Measurements from ENCODE around the gene SLC6A1. TPM values are rescaled to one million over a fixed set of nuclear protein-coding genes. Genes with fewer than 3 reads are reported as not detected.

SLC6A1 gene
- total and polyA plus RNA-seq, 2 of the 13 experiments (the other 11 are each of a cell fraction or from before 2014, with no cell fraction given): not detected

DNA sequence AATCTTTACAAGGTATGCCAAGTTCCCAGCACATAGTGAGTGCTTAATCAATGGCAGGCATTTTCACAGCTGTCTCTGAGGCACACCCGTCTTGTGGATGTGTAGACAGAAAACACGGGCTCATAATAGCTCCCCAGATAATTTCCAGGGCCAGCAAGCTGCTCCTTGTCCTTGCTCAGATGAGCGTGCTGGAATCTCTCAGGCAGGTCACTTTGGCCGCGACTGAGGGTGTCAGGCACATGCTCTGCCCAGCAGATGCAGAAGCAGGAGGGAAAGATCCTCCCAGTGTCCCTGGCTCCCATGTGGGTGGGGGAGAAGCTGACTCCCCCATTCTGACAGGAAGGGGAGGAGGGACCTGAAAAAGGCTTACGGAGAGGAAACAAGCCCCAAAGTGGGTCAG, 35.6 kb upstream of the SLC6A1 start:
- ChIA-PET CTCF (ENCODE audit: low intra/inter-chr PET ratio, low total read pairs) (no interaction called here), POLR2A (no interaction called here)
- Histone ChIP-seq H3K4me2 (ENCODE audit: low read depth, low read length) (no peak overlapping the region), H3K4me1 (ENCODE audit: insufficient read depth, low read length) (no peaks in the 10 kb centered on the region), H3K79me2 (ENCODE audit: insufficient read depth, low read length) (no peaks in the 10 kb centered on the region), H2AFZ (ENCODE audit: low read length) (no peak overlapping the region), H3K9ac (ENCODE audit: insufficient read depth, low read depth, low read length) (no peak overlapping the region), H3K27me3 (ENCODE audit: control insufficient read depth in 1 of 2, insufficient read depth in 2 of 2, low read length in 2 of 2) (peaks cover 10 to 35% of the 10 kb centered on the region in 2 experiments; a peak in 3 of 5 replicates), H3K27ac (ENCODE audit: extremely low read length, insufficient read depth, low read length) (no peak overlapping the region), H4K20me1 (ENCODE audit: insufficient read depth, low read length) (no peaks in the 10 kb centered on the region), H3K9me3 (ENCODE audit: low read length) (no peaks in the 10 kb centered on the region), H3K4me3 (replicated peaks in 1 of 3; ENCODE audit: insufficient read depth in 1 of 3, low read depth in 2 of 3, low read length in 3 of 3) (no peak overlapping the region), H3K36me3 (replicated peaks in 1 of 2; ENCODE audit: control insufficient read depth in 1 of 2, insufficient read depth in 2 of 2, low read length in 2 of 2) (no peaks in the 10 kb centered on the region)
- intact Hi-C loops (cut with micrococcal nuclease; ENCODE audit: unreplicated experiment): no loop called here
- no peak for TF ChIP-seq BCL6 (CRISPR knock-in tag; IDR thresholded peaks at IDR 0.05)
- TF ChIP-seq ZNF563 (CRISPR knock-in tag; IDR thresholded peaks at IDR 0.05): no peak
- TF ChIP-seq ZNF790 (CRISPR knock-in tag; IDR thresholded peaks at IDR 0.05; ENCODE audit: borderline replicate concordance): no peak
- no peak for TF ChIP-seq EP300 (IDR thresholded peaks at IDR 0.05; ENCODE audit: low read depth in 2 of 2, low read length in 2 of 2)
- no peak for TF ChIP-seq EP300 (CRISPR knock-in tag; IDR thresholded peaks at IDR 0.05; ENCODE audit: borderline replicate concordance)
- TF ChIP-seq, protein P1, sequence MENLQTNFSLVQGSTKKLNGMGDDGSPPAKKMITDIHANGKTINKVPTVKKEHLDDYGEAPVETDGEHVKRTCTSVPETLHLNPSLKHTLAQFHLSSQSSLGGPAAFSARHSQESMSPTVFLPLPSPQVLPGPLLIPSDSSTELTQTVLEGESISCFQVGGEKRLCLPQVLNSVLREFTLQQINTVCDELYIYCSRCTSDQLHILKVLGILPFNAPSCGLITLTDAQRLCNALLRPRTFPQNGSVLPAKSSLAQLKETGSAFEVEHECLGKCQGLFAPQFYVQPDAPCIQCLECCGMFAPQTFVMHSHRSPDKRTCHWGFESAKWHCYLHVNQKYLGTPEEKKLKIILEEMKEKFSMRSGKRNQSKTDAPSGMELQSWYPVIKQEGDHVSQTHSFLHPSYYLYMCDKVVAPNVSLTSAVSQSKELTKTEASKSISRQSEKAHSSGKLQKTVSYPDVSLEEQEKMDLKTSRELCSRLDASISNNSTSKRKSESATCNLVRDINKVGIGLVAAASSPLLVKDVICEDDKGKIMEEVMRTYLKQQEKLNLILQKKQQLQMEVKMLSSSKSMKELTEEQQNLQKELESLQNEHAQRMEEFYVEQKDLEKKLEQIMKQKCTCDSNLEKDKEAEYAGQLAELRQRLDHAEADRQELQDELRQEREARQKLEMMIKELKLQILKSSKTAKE (CRISPR knock-in tag; IDR thresholded peaks at IDR 0.05; ENCODE audit: borderline replicate concordance): no peak
- no peak for TF ChIP-seq MTERF4 (CRISPR knock-in tag; IDR thresholded peaks at IDR 0.05)
- TF ChIP-seq SUZ12 (IDR thresholded peaks at IDR 0.05; ENCODE audit: low read depth, low read length): no peak
- TF ChIP-seq MAX (IDR thresholded peaks at IDR 0.05): no peak
- FAIRE-seq (no peak), ATAC-seq (no peak), DNase-seq (ENCODE audit: low spot score) (no peak)
- in situ Hi-C loops (cut with HindIII; ENCODE audit: extremely low pct_ligation_motif_present, low pct_unique_long_range_greater_than_20kb): no loop called here
- 19% methylated on average over 5 of the region's 6 CpGs for WGBS (ENCODE audit: low lambda C conversion rate)
- no TSS peak for BruUV-seq (replicated peaks)

Measured in HepG2 (cell line).